Measurements from ENCODE around the gene BUB1B.
A peak's percentile ranks its signal among the peaks of the same experiment; 100 is the strongest.

The BUB1B gene

GRCh38 chr15:40192942-40193341 lies 32.1 kb downstream of the BUB1B start:
- no peak for DNase-seq

GRCh38 chr15:40197434-40197833 lies 36.6 kb downstream of the BUB1B start:
- no peak for DNase-seq

- no peak for DNase-seq
These were observed 37.7 kb downstream of the BUB1B start for GRCh38 chr15:40198355-40199085.

- no peak for DNase-seq
These were observed 43.2 kb downstream of the BUB1B start for GRCh38 chr15:40204100-40204499.

- peak; percentile 52 for DNase-seq
These were observed 56.4 kb downstream of the BUB1B start for GRCh38 chr15:40217166-40217824.

GRCh38 chr15:40219801-40220200 lies 58.9 kb downstream of the BUB1B start:
- DNase-seq, result no peak

- no peak for DNase-seq
These were observed 61.3 kb downstream of the BUB1B start for GRCh38 chr15:40222131-40222530.

- no peak for DNase-seq
These were observed 65.9 kb downstream of the BUB1B start for GRCh38 chr15:40226736-40227135.

GRCh38 chr15:40229316-40229715 lies 68.4 kb downstream of the BUB1B start:
- no peak for DNase-seq

- DNase-seq, result no peak
These were observed 69.1 kb downstream of the BUB1B start for GRCh38 chr15:40229956-40230355.

GRCh38 chr15:40232625-40233070 lies 71.8 kb downstream of the BUB1B start:
- DNase-seq, result no peak

GRCh38 chr15:40233727-40234577 lies 73.1 kb downstream of the BUB1B start:
- DNase-seq, result no peak

GRCh38 chr15:40234783-40235182 lies 73.9 kb downstream of the BUB1B start:
- no peak for DNase-seq

- DNase-seq, result no peak
These were observed 74.5 kb downstream of the BUB1B start for GRCh38 chr15:40235201-40235885.

GRCh38 chr15:40238532-40239403 lies 77.9 kb downstream of the BUB1B start, which contains the start of gene PAK6:
PAK6 (plus strand) TSS chr15:40239063; CDS start chr15:40264786, 25,723 bp downstream.
- DNase-seq, result peak; percentile 15

- no peak for DNase-seq
These were observed 78.5 kb downstream of the BUB1B start for GRCh38 chr15:40239404-40239692.

GRCh38 chr15:40239693-40240618 lies 79.1 kb downstream of the BUB1B start:
- no peak for DNase-seq

- DNase-seq, result no peak
These were observed 79.9 kb downstream of the BUB1B start for GRCh38 chr15:40240619-40241221.

GRCh38 chr15:40241269-40242212 lies 80.7 kb downstream of the BUB1B start:
- DNase-seq, result no peak
